PC-3 (cell line): ENCODE results near the gene ATP6V1G1.

ENCODE experiments used
- EZH2phosphoT487 ChIP-seq: fragments of 300-600 bp; sonication (generic); IDR thresholded peaks from 2 replicates; pipeline ENCODE4 v1.6.1; 2018; ENCODE audit warnings: mild to moderate bottlenecking, antibody characterized with exemption, low read length, borderline replicate concordance
- TF ChIP-seq, protein P1 (sequence below): fragments of 300-600 bp; sonication (generic); conservative IDR thresholded peaks from 2 replicates; pipeline ENCODE4 v1.5.1; 2017; ENCODE audit warnings: antibody characterized with exemption, low read depth, mild to moderate bottlenecking, low read length

DNA sequence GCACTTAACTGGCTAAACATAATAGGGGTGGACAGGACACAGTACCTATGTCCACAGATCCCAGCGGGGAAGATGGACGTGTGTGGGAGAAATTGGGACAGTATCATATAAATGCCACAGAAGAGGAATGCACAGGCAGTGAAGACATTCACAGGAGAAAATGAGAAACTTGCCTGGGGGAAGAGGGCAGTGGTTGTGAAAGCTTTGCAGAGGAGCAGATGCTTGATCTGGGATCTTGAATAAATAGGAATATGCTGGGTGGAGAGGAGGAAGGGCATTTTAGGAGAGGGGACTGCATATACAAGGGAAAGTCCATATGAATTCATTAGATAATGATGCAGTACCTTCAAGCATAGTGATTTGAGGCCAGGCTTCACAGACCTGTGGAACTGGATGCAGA lies 37.1 kb downstream of the ATP6V1G1 start:
- TF ChIP-seq, protein P1, sequence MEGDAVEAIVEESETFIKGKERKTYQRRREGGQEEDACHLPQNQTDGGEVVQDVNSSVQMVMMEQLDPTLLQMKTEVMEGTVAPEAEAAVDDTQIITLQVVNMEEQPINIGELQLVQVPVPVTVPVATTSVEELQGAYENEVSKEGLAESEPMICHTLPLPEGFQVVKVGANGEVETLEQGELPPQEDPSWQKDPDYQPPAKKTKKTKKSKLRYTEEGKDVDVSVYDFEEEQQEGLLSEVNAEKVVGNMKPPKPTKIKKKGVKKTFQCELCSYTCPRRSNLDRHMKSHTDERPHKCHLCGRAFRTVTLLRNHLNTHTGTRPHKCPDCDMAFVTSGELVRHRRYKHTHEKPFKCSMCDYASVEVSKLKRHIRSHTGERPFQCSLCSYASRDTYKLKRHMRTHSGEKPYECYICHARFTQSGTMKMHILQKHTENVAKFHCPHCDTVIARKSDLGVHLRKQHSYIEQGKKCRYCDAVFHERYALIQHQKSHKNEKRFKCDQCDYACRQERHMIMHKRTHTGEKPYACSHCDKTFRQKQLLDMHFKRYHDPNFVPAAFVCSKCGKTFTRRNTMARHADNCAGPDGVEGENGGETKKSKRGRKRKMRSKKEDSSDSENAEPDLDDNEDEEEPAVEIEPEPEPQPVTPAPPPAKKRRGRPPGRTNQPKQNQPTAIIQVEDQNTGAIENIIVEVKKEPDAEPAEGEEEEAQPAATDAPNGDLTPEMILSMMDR = no peak
- no peak for TF ChIP-seq EZH2phosphoT487
